GM19240 (cell line): ENCODE results near the gene KLRC3.
"Not testable (repeated sequence)": the region's sequence is repeated elsewhere in the genome, so short reads cannot be mapped to it uniquely, and the experiment has no call there.

ENCODE experiments used
- DNase-seq: peaks from one replicate; pipeline ENCODE4 v3.0.0; 2011; ENCODE audit warnings: low spot score; ENCODE audit not compliant: insufficient read length

KLRC3 gene

GRCh38 chr12:10400829-10401228, 19.6 kb downstream of the KLRC3 start:
- DNase-seq, result no peak

- no peak for DNase-seq
These were observed 22.2 kb downstream of the KLRC3 start for GRCh38 chr12:10398168-10398567.

- DNase-seq, result no peak
These were observed 23.1 kb downstream of the KLRC3 start for GRCh38 chr12:10397296-10397695.

GRCh38 chr12:10396176-10396575, 24.2 kb downstream of the KLRC3 start:
- not testable (repeated sequence) for DNase-seq

GRCh38 chr12:10395390-10395998, 24.9 kb downstream of the KLRC3 start:
- no peak for DNase-seq

- DNase-seq, result not testable (repeated sequence)
These were observed 25.8 kb downstream of the KLRC3 start for GRCh38 chr12:10394531-10395152.

GRCh38 chr12:10393291-10393690, 27.1 kb downstream of the KLRC3 start:
- DNase-seq, result no peak

- no peak for DNase-seq
These were observed 27.9 kb downstream of the KLRC3 start for GRCh38 chr12:10392394-10392930.

GRCh38 chr12:10390991-10391390, 29.4 kb downstream of the KLRC3 start:
- DNase-seq, result not testable (repeated sequence)

GRCh38 chr12:10389904-10390303, 30.5 kb downstream of the KLRC3 start, which contains the start of gene KLRK1:
KLRK1 (minus strand) TSS chr12:10390041; CDS start chr12:10388810, 1,231 bp downstream.
- DNase-seq, result no peak

GRCh38 chr12:10388624-10389413, 31.6 kb downstream of the KLRC3 start:
- no peak for DNase-seq

GRCh38 chr12:10387498-10387897, 32.9 kb downstream of the KLRC3 start:
- not testable (repeated sequence) for DNase-seq

GRCh38 chr12:10386857-10387256, 33.5 kb downstream of the KLRC3 start:
- no peak for DNase-seq

- DNase-seq, result no peak
These were observed 35.2 kb downstream of the KLRC3 start for GRCh38 chr12:10385166-10385613.

GRCh38 chr12:10384191-10384590, 36.2 kb downstream of the KLRC3 start:
- no peak for DNase-seq

GRCh38 chr12:10381928-10382628, 38.3 kb downstream of the KLRC3 start:
- no peak for DNase-seq

- DNase-seq, result not testable (repeated sequence)
These were observed 41.7 kb downstream of the KLRC3 start for GRCh38 chr12:10378737-10379136.

- DNase-seq, result no peak
These were observed 45.8 kb downstream of the KLRC3 start for GRCh38 chr12:10374624-10375018.

GRCh38 chr12:10372559-10372958, 47.8 kb downstream of the KLRC3 start:
- no peak for DNase-seq

- not testable (repeated sequence) for DNase-seq
These were observed 48.4 kb downstream of the KLRC3 start for GRCh38 chr12:10371893-10372535.
